Tibial artery (tissue), 4 donors: ENCODE measurements around the gene SLC16A10.
"Not testable (repeated sequence)": the region's sequence is repeated elsewhere in the genome, so short reads cannot be mapped to it uniquely, and the experiment has no call there.

Experiments
- DNase-seq, 2 donors: peaks; one replicate each; pipeline ENCODE4 v3.0.0-alpha.2; 2019
- H3K27ac ChIP-seq, 2 donors: fragments of 200-600 bp; sonication (generic) in 1 of 2; 1 replicate in 1 of 2; 2 replicates in 1 of 2; pipeline ENCODE4 v1.5.1; 2018 to 2019; ENCODE audit warnings: mild to moderate bottlenecking in 1 of 2
- H3K27me3 ChIP-seq, 2 donors: fragments of 200-600 bp; sonication (generic) in 1 of 2; one replicate each; pipeline versions ENCODE4 v1.5.1 to v1.6.0; 2016 to 2019
- H3K36me3 ChIP-seq, 3 donors: fragments of 200-600 bp; sonication (generic) in 2 of 3; one replicate each; pipeline ENCODE4 v1.5.1; 2016 to 2019; ENCODE audit warnings: mild to moderate bottlenecking in 2 of 3
- H3K4me1 ChIP-seq, 4 donors: fragments of 200-600 bp; sonication (generic) in 2 of 4; 1 replicate in 3 of 4; 2 replicates in 1 of 4; pipeline ENCODE4 v1.5.1; 2016 to 2019
- H3K4me3 ChIP-seq, 2 donors: fragments of 200-600 bp; sonication (generic) in 1 of 2; 1 replicate in 1 of 2; 2 replicates in 1 of 2; pipeline ENCODE4 v1.5.1; 2018 to 2019; ENCODE audit warnings: mild to moderate bottlenecking in 2 of 2
- H3K9me3 ChIP-seq, 3 donors: fragments of 200-600 bp; sonication (generic) in 1 of 3; one replicate each; pipeline ENCODE4 v1.5.1; 2016 to 2019
- intact Hi-C: fragments of 100-400 bp; cut with DNase I; formaldehyde crosslinking; loops from one replicate; pipeline ENCODE4 v1.15.0; 2023; ENCODE audit warnings: low total_unique reads
- TF ChIP-seq, protein P1 (sequence below), 2 experiments: fragments of 200-600 bp in 1 of 2; fragments of 450-650 bp in 1 of 2; IDR thresholded peaks; one replicate each; pipeline ENCODE4 v1.5.1; 2017 to 2019; ENCODE audit warnings: antibody characterized with exemption in 2 of 2, mild to moderate bottlenecking in 1 of 2, moderate library complexity in 1 of 2

The SLC16A10 gene

DNA sequence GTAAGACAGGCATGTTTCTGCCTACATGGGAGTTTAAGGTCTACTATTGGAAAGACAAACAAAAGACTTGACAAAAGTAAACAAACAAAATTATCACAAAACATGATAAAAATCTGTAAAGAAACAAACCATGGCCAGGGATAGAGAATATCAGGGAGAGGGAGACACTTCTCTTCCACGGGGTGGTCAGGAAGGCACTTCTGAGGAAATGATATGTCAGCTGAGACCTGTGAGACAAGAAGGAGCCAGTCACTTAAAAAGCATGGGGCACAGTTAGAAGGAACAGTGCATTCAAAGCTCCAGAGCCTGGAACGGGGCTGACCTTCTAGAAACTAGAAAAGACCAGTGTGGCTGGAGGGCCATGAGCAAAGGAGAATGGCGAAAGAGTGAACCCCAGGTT is 35.1 kb upstream of the SLC16A10 start:
- DNase-seq = no peak
- H3K4me3 ChIP-seq = no peak overlapping the region
- intact Hi-C loops = no loop called here
- H3K27me3 ChIP-seq = no peaks in the 10 kb centered on the region
- TF ChIP-seq, protein P1, sequence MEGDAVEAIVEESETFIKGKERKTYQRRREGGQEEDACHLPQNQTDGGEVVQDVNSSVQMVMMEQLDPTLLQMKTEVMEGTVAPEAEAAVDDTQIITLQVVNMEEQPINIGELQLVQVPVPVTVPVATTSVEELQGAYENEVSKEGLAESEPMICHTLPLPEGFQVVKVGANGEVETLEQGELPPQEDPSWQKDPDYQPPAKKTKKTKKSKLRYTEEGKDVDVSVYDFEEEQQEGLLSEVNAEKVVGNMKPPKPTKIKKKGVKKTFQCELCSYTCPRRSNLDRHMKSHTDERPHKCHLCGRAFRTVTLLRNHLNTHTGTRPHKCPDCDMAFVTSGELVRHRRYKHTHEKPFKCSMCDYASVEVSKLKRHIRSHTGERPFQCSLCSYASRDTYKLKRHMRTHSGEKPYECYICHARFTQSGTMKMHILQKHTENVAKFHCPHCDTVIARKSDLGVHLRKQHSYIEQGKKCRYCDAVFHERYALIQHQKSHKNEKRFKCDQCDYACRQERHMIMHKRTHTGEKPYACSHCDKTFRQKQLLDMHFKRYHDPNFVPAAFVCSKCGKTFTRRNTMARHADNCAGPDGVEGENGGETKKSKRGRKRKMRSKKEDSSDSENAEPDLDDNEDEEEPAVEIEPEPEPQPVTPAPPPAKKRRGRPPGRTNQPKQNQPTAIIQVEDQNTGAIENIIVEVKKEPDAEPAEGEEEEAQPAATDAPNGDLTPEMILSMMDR (IDR thresholded peaks at IDR 0.05) = no peak
- no peak overlapping the region for H3K27ac ChIP-seq
- no peaks in the 10 kb centered on the region for H3K36me3 ChIP-seq
- no peaks in the 10 kb centered on the region for H3K9me3 ChIP-seq
- peaks cover 0 to 17% (median 4%) of the 10 kb centered on the region in 4 donors for H3K4me1 ChIP-seq

DNA sequence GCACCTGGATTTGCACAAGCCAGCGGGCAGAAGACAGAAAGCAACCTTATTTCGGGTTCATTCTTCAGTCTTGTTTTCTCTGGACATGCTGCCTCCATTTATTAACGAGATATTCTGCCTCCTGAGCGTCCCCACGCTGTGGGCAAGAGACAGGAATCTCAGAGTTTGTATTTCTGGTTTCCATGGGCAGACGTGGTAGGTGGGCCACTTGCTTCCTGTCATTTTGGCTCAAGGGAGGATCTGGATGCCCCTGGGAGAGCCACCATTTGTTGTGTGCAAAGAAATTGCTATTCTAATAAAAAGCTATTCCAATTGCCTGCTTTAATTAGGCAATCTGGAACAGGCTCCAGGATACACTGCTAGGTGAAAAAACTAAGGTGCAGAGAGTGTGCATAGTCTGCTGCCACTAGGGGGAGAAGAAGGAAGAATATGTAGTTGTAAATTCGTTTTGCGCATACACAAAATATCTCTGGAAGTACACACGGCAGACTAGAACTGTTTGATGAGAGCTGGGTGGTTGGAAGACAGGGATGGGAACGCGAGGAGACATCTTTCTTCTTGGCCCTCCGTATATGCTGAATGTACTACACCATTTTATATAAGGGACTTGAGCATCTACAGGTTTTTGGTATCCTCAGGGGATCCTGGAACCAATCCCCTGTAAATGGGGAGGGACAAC is 30.1 kb upstream of the SLC16A10 start:
- Histone ChIP-seq H3K9me3 (no peaks in the 10 kb centered on the region), H3K4me1 (no peaks in the 10 kb centered on the region), H3K4me3 (no peak overlapping the region), H3K27me3 (no peaks in the 10 kb centered on the region), H3K27ac (no peak overlapping the region), H3K36me3 (no peaks in the 10 kb centered on the region)
- DNase-seq = no peak
- intact Hi-C loops = no loop called here
- TF ChIP-seq, protein P1 (IDR thresholded peaks at IDR 0.05) = peak; percentile 56 to 58

DNA sequence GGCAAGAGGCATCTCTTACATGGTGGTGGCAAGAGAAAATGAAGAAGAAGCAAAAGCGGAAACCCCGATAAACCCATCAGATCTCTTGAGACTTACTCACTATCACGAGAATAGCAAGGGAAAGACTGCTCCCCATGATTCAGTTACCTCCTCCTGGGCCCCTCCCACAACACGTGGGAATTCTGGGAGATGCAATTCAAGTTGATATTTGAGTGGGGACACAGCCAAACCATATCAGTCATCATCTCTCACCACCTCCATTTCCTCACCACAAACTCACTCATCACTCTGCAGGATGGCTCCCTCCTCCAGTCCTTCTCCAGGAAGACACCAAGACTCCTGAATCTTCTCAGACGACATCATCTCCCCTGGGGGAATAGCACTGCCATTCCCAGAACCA is 25.8 kb upstream of the SLC16A10 start:
- TF ChIP-seq, protein P1 (IDR thresholded peaks at IDR 0.05) = no peak
- DNase-seq = no peak
- Histone ChIP-seq H3K4me1 (no peaks in the 10 kb centered on the region), H3K27me3 (no peaks in the 10 kb centered on the region), H3K9me3 (peaks cover 0 to 5% (median 0%) of the 10 kb centered on the region in 3 donors), H3K4me3 (no peak overlapping the region), H3K36me3 (no peaks in the 10 kb centered on the region), H3K27ac (no peak overlapping the region)
- intact Hi-C loops = no loop called here

DNA sequence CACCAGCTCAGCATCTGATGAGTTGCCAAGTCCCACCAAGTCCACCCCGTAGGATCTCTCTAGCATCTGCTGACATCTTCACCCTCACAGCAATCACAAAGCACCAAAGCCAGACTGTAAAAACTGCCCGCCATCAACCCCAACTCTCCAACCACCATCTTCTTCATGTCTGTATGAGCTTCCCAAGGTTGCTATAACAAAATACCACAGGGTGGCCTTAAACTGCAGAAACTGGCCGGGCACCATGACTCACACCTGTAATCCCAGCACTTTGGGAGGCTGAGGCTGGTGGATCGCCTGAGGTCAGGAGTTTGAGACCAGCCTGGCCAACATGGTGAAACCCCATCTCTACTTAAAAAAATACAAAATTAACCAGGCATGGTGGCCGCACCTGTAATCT is 25.3 kb upstream of the SLC16A10 start:
- H3K4me1 ChIP-seq, DNase-seq, H3K27ac ChIP-seq, H3K36me3 ChIP-seq, intact Hi-C loops, H3K9me3 ChIP-seq, H3K27me3 ChIP-seq, H3K4me3 ChIP-seq: not testable (repeated sequence)

DNA sequence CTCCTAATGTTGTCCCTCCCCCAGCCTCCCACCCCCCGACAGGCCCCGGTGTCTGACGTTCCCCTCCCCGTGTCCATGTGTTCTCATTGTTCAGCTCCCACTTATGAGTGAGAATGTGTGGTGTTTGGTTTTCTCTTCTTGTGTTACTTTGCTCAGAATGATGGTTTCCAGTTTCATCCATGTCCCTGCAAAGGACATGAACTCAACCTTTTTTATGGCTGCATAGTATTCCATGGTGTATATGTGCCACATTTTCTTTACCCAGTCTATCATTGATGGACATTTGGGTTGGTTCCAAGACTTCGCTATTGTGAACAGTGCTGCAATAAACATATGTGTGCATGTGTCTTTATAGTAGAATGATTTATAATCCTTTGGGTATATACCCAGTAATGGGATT is 24.4 kb upstream of the SLC16A10 start:
- H3K36me3 ChIP-seq, H3K4me1 ChIP-seq, H3K9me3 ChIP-seq, intact Hi-C loops, H3K4me3 ChIP-seq, DNase-seq, H3K27me3 ChIP-seq, H3K27ac ChIP-seq: not testable (repeated sequence)

DNA sequence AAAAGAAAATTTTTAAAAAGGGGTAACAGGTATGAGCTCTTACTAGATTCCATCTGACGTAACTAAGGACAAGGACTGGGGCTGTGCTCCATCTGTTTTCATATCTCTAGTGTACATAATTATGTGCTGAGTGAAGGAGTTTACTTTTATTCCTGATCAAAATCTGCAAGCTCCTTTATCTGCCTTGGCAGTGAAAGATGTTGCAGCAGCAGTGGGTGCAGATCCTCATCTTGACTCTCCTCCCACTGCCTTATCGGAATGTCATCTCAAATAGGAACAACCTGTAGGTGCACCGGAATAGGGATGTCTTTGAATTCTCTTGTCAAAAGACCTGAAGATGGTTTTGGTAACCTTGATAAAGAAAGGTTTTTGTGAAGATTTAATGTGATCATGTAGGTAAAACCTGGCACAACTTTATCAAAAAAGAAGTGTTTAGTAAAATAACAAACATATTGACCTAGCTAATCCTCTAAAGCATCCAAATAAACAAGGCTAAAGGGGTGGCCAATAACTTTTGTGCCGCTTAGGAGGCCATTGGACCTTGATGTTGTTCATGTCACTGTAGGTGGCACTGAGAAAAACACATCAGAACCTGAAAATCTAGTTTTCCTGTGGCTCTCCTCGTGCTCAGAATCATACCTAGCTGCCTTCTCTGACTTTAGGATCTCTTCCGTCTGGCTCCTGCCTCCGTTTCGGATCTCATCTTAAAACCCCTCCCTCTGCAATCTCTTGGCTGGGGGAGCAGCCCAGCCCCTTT is 19.0 kb upstream of the SLC16A10 start:
- no peaks in the 10 kb centered on the region for H3K27me3 ChIP-seq
- DNase-seq = no peak
- H3K9me3 ChIP-seq = no peaks in the 10 kb centered on the region
- no peaks in the 10 kb centered on the region for H3K36me3 ChIP-seq
- intact Hi-C loops = no loop called here
- TF ChIP-seq, protein P1 (IDR thresholded peaks at IDR 0.05) = no peak
- H3K27ac ChIP-seq = no peak overlapping the region
- no peaks in the 10 kb centered on the region for H3K4me1 ChIP-seq
- H3K4me3 ChIP-seq = no peak overlapping the region
